ENCODE data around the gene ST3GAL2. TPM values are rescaled to one million over a fixed set of nuclear protein-coding genes. Genes with fewer than 3 reads are reported as not detected.
"Not testable (repeated sequence)": the region's sequence is repeated elsewhere in the genome, so short reads cannot be mapped to it uniquely, and the experiment has no call there.

ST3GAL2 gene
- total RNA-seq, 1 experiment from 2014 or later = 18.5 TPM

DNA sequence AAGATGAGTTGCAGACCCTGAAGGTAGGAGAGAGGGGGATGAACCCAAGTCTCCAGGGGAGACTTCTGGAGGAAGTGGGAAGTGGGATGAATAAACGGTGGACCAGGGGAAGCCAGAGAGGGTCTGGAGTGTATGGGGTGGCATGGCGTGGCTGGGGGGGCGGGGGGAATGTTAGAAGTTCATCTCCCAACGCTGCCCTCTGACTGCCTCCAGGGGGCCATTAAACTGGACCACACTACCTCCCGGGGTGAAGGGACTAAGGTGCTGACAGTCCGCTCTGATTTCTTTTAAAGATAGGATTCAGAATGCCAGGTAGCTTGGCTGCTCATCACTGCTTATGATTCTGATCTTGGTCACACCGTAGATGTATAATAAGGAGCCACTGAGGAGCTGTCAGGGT is 21.2 kb downstream of the ST3GAL2 start:
- no peak for DNase-seq (ENCODE audit: low read depth)

DNA sequence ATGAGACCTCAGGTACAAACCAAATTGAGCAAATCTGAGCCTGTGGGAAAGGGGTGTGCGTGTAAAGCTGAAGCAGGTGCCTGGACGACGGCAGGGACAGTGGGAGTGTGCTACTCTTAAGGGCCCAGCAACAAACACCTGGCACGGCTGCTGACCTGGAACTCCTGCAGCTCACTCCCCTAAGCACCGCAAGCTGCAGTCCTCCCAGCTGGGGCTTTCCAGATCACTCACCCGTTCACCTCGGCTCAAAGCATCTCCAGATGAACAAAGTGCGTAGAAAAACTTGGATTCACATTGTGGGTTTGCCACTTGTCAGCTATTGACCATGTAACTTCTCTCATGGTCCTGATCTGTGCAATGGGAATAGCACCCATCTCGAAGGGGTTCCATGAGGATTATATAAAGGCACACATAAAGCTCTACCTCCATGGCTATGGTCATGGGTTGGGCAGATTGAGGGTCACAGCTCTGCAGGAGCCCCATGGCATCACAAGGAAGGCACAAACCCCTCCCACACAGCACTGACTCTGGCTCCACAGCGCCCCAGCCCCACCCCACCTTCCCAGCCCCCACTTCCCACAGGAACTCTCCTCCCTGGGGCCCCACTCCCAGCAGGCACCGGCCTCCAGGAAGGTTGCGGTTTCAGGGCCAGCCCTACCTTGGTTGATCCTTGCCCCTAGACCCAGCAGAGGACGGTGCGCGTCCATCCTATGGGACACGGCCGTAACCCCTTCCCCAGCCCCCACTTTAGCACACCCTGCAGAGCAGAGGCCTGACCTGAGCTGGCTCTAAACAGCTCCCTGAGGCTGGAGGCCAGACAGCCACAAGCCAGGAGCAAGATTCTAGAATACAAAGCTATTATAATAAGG is 21.9 kb downstream of the ST3GAL2 start:
- DNase-seq (ENCODE audit: low read depth) = no peak

DNA sequence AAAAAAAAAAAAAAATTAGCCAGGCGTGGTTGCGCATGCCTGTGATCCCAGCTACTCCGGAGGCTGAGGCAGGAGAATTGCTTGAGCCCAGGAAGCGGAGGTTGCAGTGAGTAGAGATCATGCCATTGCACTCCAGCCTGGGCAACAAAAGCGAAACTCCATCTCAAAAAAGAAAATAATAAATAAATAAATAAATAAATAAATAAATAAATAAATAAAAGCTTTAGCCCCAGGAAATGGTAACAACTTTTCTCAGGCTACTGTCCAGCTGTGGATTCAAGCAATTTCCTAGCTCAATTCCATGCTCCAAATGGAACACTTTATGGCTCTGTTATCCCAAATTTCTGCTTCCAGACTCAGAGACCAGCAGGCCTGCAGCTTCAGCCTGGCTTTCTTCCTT is 25.3 kb downstream of the ST3GAL2 start:
- not testable (repeated sequence) for DNase-seq (ENCODE audit: low read depth)

DNA sequence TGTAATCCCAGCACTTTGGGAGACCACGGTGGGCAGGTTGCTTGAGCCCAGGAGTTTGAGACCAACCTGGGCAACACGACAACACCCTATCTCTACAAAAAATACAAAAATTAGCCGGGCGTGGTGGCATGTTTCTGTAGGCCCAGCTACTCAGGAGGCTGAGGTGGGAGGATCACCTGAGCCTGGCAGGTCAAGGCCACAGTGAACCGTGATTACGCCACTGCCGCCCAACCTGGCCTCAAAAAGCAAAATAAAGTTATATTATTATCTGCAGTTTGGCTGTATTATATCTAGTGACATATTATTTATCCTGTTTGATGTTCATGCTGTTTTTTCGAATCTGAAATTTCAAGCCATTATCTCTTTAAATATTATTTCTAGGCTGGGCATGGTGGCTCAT is 26.5 kb downstream of the ST3GAL2 start:
- DNase-seq (ENCODE audit: low read depth) = no peak

DNA sequence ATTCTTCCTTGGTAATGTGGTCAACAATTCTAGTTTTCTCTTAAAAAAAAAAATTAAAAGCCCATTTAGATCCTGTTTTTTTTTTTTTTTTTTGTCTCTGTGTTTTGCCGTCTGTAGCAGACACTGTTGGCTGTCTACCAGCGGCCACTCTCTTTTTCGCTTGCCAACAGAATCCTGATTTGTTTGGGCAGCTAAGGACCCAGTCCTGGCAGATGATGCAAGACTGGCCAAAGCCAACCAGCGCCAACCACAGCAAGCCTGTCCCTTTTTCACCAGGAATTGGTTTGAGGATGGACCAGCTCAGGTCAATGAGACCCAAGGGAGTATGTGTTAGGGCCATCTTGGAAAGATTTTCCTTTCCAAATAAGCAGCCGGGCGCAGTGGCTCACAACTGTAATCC is 28.2 kb downstream of the ST3GAL2 start:
- DNase-seq (ENCODE audit: low read depth) = no peak

DNA sequence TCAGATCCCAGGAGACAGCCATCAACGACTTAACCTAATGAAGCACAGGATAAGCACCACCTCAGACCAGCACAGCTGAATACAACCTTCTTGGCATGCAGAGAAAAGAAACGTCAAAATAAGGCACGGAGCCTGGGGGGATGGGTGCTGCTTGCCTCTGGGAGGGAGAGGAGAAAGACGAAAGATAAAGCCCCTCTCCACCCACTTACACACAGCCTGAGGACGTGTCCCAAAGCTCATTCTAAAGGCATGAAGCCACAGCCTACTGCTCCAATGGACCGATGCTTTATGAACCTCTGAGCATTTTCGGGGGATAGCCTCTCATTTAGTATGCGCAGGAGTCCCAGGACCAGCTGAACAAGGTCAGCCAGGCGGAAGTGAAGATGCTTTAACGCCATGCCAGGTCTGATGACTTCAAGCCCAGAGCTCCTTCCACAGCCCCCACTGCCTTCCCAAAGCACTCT is 31.1 kb downstream of the ST3GAL2 start:
- no peak for DNase-seq (ENCODE audit: low read depth)

DNA sequence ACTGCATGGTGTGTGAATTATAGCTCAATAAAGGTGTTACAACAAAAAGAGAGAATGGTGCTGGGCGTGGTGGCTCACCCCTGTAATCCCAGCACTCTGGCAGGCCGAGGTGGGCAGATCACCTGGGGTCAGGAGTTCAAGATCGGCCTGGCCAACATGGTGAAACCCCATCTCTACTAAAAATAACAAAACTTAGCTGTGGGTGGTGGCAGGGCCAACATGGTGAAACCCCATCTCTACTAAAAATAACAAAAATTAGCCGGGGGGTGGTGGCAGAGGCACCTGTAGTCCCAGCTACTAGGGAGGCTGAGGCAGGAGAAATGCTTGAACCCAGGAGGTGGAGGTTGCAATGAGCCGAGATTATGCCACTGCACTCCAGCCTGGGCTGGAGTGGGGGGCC is 32.8 kb downstream of the ST3GAL2 start:
- DNase-seq (ENCODE audit: low read depth) = not testable (repeated sequence)

DNA sequence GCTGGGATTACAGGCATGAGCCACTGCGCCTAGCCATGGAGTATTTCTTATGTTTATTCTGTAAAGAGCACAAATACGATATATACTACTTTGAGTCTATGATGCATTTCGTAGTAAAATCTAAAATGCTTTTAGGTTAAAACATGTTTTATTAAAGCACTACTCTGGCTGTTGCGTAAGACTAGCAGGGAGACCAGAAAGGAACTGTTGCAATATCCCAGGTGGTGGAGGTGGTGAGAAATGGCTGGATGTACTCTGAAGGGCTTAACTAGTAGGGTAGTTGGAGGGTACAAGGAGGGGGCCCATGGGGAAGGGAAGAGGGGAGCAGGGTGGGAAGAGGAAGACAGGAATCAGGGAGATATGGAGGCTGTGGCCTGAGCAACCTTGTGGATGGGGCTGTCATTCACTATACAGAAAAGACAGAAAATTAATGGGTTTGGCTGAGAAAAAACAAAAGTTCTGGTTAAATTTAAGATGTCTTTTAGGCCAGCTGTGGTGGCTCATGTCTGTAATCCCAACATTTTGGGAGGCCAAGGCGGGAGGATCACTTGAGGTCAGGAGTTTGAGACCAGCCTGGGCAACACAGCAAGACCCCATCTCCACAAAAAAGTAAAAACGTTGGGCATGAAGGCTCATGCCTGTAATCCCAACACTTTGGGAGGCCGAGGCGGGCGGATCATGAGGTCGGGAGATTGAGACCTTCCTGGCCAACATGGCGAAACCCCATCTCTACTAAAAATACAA is 35.8 kb downstream of the ST3GAL2 start:
- DNase-seq (ENCODE audit: low read depth) = no peak

DNA sequence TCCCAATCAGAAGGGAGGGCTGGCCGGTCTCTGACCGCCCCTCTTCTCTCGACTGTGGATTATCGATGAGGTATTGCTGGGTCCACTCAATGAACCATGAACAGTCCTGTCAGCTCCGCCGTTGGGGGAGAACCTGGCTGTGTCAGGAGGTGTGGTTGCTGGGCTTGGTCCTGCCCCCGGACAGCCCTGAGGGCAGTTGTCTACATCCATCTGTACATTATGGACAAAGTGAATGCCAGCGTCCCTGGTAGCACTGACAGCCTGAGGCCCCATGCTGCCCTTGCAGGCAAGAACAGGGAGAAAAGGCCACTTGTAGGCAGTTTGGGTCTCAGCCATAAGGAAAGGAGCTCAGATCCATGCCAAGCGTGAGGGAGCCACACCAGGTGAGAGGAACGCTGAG is 38.9 kb downstream of the ST3GAL2 start:
- DNase-seq (ENCODE audit: low read depth) = no peak

DNA sequence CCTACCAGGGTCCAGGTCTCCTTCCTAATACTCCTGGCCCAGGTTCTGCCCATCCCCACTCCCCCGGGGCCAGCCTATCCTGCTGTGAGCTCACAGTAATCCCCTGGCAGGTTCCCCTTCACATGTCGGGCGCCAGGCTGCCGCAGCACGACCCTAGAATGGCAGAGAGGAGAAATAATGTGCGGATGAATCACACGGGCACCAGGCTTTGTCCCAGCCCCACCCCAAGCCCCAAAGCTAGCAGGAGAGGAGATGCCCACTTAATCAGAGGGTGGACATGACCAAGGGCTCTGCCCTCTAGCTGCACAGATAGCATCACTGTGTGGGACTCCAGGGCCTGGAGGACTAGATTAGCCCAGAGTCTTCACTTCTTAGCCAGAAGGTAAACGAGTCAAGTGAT is 39.5 kb downstream of the ST3GAL2 start:
- DNase-seq (ENCODE audit: low read depth) = no peak

DNA sequence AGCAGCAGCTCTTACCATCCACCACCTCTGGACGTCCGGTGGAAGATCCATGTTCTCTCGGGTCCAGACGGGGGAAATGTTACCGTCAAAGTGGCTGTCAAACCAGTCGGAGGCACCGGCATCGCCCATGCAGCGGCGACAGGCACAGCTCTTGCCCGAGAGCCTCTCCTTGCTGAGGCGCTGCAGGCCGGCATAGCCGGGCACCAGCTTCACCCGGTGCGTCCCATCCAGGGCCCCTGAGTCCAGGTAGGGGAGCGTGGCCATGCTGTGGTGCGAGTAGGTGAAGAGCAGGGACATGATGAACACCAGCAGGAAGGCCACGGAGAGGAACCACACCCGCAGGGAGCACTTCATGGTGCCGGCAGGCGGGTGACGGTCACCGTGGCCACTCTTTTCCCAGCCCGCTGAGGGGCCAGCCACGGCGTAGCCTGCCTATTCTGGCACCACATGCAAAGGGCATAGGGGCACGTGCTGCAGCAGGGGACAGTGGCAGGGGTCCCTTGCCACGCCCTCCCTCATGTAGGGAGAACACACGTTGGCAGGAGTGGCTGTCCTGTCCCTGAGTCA is 40.6 kb downstream of the ST3GAL2 start:
- no peak for DNase-seq (ENCODE audit: low read depth)

DNA sequence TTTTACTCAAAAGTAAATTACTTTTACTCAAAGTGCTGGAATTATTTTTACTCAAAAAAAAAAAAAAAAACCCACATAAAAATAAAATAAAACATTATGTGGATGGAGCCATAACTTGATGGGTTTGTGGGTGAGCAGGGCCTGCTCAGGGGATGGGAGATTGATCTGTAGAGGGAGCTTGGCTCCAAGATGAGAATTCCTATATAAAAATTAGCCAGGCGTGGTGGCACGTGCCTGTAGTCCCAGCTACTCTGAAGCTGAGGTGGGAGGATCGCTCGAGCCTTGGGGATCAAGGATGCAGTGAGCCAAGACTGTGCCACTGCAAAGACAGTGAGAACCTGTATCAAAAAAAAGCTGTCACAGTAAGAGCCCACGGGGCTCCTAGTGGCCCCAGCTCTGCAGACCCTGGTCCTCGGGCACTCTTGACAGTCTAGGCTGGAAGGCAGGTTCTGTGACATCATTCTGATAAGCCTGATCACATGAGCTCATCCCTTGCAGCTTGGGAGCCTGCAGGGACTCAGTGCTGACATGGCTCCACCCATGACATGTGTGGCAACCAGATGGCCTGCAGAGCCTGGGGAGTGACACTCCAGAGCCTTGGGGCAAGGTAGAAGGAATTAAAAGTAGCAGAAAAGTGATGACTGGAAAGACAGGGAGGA is 42.5 kb downstream of the ST3GAL2 start:
- DNase-seq (ENCODE audit: low read depth) = peak; percentile 81

DNA sequence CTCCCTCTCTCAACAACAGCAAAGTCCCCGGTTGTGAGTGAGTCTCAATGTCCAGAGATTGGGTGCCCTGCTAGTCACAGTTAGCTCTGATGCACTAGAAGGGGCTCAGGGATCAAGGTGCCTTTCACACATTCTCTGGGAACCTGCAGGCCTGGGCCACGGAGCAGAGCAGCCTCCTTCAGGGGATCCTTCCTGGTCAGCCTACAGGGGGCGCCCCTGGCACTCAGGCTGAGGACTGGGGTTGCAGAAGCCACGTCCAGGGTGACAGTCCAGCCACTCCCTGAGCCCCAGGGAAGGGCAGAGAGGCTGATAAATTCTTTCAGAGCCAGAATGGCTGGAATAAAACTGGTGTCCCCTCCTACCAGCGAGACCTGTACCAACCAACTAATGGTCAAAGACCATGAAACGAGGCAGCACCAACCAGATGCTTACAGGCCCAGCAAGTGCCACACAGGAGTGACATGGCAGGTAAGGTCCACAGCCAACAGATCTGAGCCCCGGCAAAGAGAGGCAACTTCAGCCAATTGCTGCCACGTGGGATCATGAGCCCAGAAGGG is 43.5 kb downstream of the ST3GAL2 start:
- DNase-seq (ENCODE audit: low read depth) = peak; percentile 24

DNA sequence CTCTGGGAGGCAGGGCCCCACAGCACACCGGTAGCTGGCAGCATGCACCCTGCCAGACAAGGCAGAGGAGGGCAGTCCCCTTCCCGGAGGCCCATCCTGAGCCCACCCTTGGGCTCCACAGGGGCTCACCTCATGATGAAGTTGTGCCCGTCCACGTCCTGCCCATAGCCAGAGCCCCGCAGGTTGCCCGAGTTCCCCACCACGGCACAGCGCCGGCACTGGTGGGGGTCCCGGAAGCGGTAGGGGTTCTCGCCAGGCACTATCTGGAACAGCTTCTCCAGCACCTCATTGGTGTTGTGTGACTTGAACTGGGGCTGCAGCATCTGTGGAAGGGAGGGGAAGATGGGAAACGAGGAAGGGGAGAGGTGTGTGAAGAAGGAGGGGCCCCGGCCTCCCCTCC is 44.0 kb downstream of the ST3GAL2 start:
- no peak for DNase-seq (ENCODE audit: low read depth)

DNA sequence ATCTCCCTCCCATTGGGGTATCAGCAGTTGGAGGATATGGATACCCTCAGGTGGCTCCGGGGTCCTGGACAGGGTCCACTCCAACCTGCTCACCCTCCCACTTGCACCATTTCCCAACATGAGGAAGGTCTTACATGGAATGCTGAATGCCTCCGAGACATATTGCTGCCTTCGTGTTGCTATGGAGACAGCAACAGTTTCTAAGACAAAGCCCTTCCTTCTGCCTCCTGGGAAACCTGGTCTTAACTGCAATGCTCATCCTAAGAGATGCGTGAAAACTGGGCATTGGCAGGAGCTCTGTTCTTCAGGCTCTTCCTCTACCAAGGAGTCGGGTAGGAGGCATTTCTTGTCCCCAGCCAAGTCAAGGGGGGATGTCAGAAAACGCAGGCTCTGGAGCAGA is 45.2 kb downstream of the ST3GAL2 start:
- DNase-seq (ENCODE audit: low read depth) = no peak

DNA sequence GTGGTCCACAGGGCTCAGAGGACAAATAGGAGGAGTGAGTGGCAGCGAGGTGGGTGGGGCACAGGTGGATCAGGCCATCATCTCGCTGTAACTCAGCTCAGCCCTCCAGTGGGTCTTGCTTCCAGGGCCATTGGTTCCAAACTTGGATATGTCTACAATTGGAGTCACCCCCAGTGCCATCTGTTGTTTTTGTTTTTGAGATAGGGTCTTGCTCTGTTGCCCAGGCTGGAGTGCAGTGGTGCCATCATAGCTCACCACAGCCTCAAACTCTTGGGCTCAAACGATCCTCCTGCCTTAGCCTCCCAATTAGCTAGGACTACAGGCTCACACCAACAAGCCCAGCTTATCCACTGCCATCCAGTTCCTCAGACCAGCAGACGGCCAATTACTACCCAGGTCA is 46.3 kb downstream of the ST3GAL2 start:
- no peak for DNase-seq (ENCODE audit: low read depth)

DNA sequence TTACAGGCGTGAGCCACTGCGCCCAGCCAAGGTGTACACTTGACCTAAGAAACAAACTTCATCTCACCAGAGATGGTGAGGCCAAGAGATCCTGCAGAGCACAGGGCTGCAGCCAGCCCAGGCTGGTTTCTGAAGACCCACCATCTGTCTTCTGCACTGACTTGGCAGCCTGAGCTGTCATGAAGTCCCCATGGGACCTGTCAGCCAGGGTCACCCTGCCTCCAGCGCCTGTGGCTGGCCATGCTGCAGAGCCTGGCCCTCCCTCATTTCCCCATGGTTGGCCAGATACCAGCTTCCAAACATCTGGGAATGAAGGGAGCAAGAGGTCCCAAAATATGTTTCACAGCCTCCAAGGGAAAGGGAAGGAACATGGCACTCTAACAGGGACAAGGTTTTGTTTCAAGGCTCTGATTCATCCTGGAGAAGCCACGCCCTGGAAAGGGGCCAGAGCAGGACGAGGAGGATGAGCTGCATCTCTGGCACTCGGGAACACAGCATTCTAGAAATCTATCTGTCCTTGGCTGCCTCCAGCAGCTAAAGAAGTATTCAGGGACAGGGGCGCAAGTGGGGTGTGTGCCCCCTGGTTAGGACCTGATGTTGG is 46.9 kb downstream of the ST3GAL2 start:
- DNase-seq (ENCODE audit: low read depth) = peak; percentile 88

DNA sequence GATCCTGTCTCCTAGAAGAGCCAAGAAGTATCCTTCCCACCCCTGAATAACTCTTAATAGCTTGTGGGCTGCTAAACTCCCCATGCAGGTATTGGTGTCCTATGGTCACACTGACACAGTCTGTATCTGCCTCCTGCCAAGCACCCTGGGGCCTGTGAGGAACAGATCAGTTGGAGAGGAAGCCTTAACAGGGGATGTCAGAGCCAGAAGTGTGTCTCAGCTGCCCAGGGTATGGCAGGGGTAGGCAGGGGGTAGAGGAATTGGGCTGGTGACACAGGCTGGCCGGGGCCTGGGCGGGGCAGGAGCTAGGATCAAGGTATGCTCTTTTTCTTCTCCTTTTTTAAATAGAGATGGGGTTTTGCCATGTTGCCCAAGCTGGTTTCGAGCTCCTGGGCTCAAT is 47.5 kb downstream of the ST3GAL2 start:
- no peak for DNase-seq (ENCODE audit: low read depth)

DNA sequence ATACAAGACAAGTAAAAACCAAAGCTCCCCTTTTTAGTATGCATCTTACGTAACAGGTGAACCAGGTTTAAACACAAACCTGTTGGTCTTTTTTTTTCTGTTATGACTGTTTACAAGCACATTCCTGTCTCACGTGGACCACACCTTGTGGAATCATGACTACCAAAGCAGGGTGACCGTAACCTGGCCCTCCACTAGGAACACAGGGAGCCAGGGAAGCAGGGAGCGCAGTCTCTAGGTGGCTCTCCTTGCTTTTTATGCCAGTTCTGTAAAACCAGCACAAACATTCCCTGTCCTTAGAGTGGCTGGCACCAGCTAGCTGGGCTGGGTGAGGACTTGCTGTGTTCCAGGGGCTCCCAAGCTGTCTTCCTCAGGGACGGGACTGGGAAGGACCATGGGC is 48.1 kb downstream of the ST3GAL2 start:
- DNase-seq (ENCODE audit: low read depth) = no peak

DNA sequence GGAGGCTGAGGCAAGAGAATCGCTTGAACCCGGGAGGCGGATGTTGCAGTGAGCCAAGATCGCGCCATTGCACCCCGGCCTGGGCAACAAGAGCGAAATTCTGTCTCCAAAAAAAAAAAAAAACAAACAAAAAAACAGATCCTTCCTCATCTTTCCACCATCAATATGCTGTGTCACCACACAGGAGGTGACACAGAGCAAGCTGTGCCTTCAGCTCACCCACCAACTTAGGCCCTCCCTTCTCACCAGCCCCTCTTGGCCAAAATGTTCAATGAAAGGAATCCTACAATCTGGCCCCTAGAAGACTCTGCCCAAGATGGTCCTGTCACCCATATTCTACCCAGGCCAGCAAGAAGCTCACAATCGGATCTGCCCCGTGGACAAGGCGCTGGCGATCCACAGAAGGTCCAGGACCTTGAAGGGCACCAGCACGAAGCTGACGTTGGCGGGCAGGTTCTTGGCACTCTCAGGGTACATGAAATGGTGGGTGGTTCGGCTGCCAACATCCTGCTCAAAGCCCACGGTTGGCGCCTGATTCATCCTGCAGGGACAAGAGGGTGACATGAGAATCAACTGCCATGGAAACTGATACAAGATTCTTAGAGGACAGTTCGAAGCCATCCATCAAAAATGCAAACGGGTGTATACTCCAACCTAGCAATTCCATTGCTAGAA is 50.8 kb downstream of the ST3GAL2 start:
- no peak for DNase-seq (ENCODE audit: low read depth)

Data from RPMI7951 (cell line).